Peyer's patch (tissue), 4 donors: ENCODE measurements around the gene PET100.

ENCODE experiments used
- CTCF ChIP-seq, 6 experiments: fragments of 450-650 bp in 4 of 6; fragments of 200-600 bp in 2 of 6; sonication (generic) in 1 of 6; IDR thresholded peaks; one replicate each; pipeline ENCODE4 v1.5.1; 2017 to 2019; ENCODE audit warnings: antibody characterized with exemption in 6 of 6, mild to moderate bottlenecking in 3 of 6, moderate library complexity in 1 of 6
- POLR2A ChIP-seq, 2 donors: fragments of 450-650 bp; IDR thresholded peaks; one replicate each; pipeline ENCODE4 v1.5.1; 2017; ENCODE audit warnings: antibody characterized with exemption in 2 of 2, mild to moderate bottlenecking in 2 of 2, moderate library complexity in 2 of 2

DNA sequence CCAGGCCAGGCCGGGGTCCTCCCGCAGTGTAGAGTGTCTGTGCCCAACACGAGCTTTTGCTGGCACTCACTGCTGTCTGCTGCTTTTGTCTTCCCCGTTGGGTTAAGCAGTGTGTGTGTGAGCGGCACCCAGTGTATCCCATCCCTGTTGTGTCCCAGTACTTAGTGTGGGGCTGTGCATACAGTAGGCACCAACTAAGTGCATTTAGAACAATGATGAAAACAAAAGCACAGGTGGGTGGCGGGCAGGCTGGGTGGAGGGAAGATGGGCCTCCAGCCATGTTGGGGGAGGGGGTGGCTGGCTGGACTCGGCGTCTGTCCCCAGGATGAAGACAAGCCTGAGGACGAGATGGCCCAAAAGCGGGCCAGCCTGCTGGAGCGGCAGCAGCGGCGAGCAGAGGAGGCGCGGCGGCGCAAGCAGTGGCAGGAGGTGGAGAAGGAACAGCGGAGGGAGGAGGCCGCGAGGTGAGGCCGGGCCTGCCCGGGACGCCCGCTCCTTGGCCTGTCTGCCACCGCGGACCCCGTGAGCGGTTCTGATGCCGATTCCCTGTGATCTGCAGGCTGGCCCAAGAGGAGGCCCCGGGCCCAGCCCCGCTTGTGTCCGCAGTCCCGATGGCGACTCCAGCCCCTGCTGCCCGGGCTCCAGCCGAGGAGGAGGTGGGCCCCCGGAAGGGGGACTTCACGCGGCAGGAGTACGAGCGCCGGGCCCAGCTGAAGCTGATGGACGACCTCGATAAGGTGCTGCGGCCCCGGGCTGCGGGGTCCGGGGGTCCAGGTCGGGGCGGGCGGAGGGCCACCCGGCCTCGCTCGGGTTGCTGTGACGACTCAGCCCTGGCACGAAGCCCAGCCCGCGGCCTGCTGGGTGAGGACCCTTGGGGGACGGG is 14.5 kb upstream of the PET100 start:
- TF ChIP-seq CTCF (IDR thresholded peaks at IDR 0.05) (no peak), POLR2A (IDR thresholded peaks at IDR 0.05) (no peak)
